Mesodermal cell (in vitro differentiated cells): ENCODE measurements around the gene HMGXB4.

ENCODE experiments used
- H3K27ac ChIP-seq: 2 replicates; pipeline ENCODE4 v1.7.0; 2013; ENCODE audit warnings: mild to moderate bottlenecking, low read depth, low read length, moderate library complexity; ENCODE audit not compliant: severe bottlenecking
- H3K36me3 ChIP-seq: 2 replicates; pipeline ENCODE4 v1.7.1; 2013; ENCODE audit warnings: mild to moderate bottlenecking, low read length, moderate library complexity; ENCODE audit not compliant: control insufficient read depth, insufficient read depth
- H3K4me1 ChIP-seq: one replicate; pipeline ENCODE4 v1.7.1; 2013; ENCODE audit warnings: mild to moderate bottlenecking, low read length; ENCODE audit not compliant: insufficient read depth, control insufficient read depth, poor library complexity, severe bottlenecking
- H3K4me3 ChIP-seq: 2 replicates; pipeline ENCODE4 v1.7.0; 2013; ENCODE audit warnings: low read length, control low read depth, mild to moderate bottlenecking; ENCODE audit not compliant: insufficient read depth, poor library complexity, severe bottlenecking; ENCODE audit errors: extremely low read depth
- H3K9me3 ChIP-seq: 2 replicates; pipeline ENCODE4 v1.7.1; 2013; ENCODE audit warnings: mild to moderate bottlenecking, low read length, moderate library complexity; ENCODE audit not compliant: control insufficient read depth
- WGBS, 2 experiments: methylation state at CpG; one replicate each; pipeline ENCODE4 v1.1.5; 2013; ENCODE audit warnings: missing lambda C conversion rate in 2 of 2; ENCODE audit not compliant: insufficient coverage in 2 of 2; 5-methylcytosine and 5-hydroxymethylcytosine counted together

Gene HMGXB4

GRCh38 chr22:35311551-35311999 is 54.3 kb downstream of the HMGXB4 start:
- Histone ChIP-seq H3K4me3 (no peak overlapping the region), H3K4me1 (peaks cover 22% of the 10 kb centered on the region), H3K9me3 (no peaks in the 10 kb centered on the region), H3K27ac (no peak overlapping the region), H3K36me3 (no peaks in the 10 kb centered on the region)
- WGBS, 2 experiments, result 92 to 93% methylated on average over 8 of the region's 8 CpGs

- Histone ChIP-seq H3K4me1 (peaks cover 20% of the 10 kb centered on the region), H3K4me3 (no peak overlapping the region), H3K36me3 (no peaks in the 10 kb centered on the region), H3K9me3 (no peaks in the 10 kb centered on the region), H3K27ac (peak overlapping the region; percentile 16)
- WGBS, 2 experiments, result 91 to 93% methylated on average over 11 of the region's 13 CpGs
Observed at GRCh38 chr22:35312198-35313059, 55.1 kb downstream of the HMGXB4 start.

DNA sequence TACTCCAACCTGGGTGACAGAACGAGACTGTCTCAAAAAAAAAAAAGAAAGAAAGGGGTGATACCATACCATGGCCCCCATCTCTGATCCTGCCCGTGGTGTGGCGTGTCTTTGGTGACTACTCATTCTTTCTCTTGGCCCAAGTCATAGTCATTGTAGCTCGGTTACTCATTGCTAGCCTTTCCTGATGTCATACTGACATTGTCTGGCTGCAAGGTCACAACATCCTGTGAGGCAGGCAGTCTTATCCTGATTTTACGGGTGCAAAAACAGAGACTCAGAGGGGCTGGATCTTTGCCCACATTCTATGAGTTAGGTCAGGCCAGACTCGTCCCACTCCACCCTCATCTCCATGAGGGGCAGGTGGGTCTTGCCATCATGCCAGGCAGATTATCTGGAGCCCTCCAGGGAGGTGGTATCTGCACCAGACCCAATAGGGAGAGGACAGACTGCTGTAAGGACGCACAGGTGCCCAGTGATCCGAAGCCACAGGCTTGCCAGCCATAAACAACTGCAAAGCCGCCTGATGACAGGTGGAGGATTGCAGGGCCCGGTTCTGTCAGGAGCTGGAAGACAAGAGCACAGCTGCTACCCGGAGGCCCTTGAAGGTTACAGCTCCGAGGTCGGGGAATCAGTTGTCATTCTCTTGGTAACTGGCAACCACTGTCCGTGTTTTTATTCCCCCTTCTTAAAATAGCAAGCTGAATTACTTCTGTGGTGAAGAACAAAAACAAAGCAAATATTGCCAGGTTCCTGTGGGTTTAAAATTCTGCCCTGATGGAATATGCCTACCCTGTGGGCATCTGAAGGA is 56.2 kb downstream of the HMGXB4 start:
- no peaks in the 10 kb centered on the region for H3K36me3 ChIP-seq
- no peak overlapping the region for H3K4me3 ChIP-seq
- peaks cover 20% of the 10 kb centered on the region for H3K4me1 ChIP-seq
- no peaks in the 10 kb centered on the region for H3K9me3 ChIP-seq
- WGBS, 2 experiments, result 92 to 95% methylated on average over 13 to 14 of the region's 14 CpGs
- H3K27ac ChIP-seq, result no peak overlapping the region

GRCh38 chr22:35314161-35314942 is 57.1 kb downstream of the HMGXB4 start:
- Histone ChIP-seq H3K9me3 (no peaks in the 10 kb centered on the region), H3K27ac (no peak overlapping the region), H3K4me1 (peaks cover 20% of the 10 kb centered on the region), H3K4me3 (no peak overlapping the region), H3K36me3 (peaks cover 4% of the 10 kb centered on the region)
- 85% methylated on average over 15 to 16 of the region's 16 CpGs for WGBS, 2 experiments

- WGBS, 2 experiments, result 93% methylated on average over 11 to 12 of the region's 12 CpGs
- Histone ChIP-seq H3K9me3 (no peaks in the 10 kb centered on the region), H3K4me1 (peaks cover 20% of the 10 kb centered on the region), H3K27ac (no peak overlapping the region), H3K4me3 (no peak overlapping the region), H3K36me3 (peaks cover 11% of the 10 kb centered on the region)
Observed at GRCh38 chr22:35315141-35315854, 58.0 kb downstream of the HMGXB4 start.

GRCh38 chr22:35315855-35316745 is 58.8 kb downstream of the HMGXB4 start:
- peaks cover 15% of the 10 kb centered on the region for H3K4me1 ChIP-seq
- H3K36me3 ChIP-seq, result peaks cover 14% of the 10 kb centered on the region
- 90 to 92% methylated on average over 23 to 25 of the region's 27 CpGs for WGBS, 2 experiments
- no peak overlapping the region for H3K27ac ChIP-seq
- no peak overlapping the region for H3K4me3 ChIP-seq
- no peaks in the 10 kb centered on the region for H3K9me3 ChIP-seq

GRCh38 chr22:35316751-35317150 is 59.5 kb downstream of the HMGXB4 start:
- WGBS, 2 experiments, result 89 to 91% methylated on average over 4 to 6 of the region's 7 CpGs
- peaks cover 16% of the 10 kb centered on the region for H3K36me3 ChIP-seq

DNA sequence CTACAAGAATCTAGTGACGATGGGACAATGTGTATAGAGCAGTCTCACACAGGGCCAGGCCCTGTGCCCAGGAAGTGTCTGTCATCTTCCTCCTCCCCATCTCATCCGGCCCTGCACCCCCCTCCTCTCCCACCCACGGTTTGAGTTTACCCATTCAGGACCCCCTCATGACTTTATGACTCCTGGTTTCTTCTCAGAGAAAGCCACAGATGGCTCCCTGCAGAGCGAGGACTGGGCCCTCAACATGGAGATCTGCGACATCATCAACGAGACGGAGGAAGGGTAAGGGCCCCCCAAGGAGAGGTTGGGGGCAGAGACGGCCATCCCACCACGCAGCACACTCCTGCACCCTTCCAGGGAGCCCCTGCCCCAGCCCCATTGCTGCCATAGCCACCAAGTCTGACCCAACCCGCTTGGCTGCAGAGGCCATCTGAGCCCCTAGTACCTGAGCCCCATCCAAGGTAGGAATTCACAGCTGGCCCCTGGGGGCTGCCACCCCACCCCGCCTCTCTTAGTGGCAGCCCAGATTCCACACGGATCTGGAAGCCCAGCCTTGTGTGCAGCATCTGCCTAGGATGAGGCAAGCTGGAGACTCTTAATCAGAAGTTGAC is 60.5 kb downstream of the HMGXB4 start:
- Histone ChIP-seq H3K9me3 (no peaks in the 10 kb centered on the region), H3K36me3 (peaks cover 26% of the 10 kb centered on the region), H3K4me1 (peaks cover 8% of the 10 kb centered on the region), H3K27ac (no peak overlapping the region), H3K4me3 (no peak overlapping the region)
- WGBS, 2 experiments, result 86 to 87% methylated on average over 11 to 12 of the region's 12 CpGs

More at GRCh38 chr22:35316751-35317150, 59.5 kb downstream of the HMGXB4 start:
- Histone ChIP-seq H3K4me1 (peaks cover 11% of the 10 kb centered on the region), H3K9me3 (no peaks in the 10 kb centered on the region), H3K27ac (no peak overlapping the region), H3K4me3 (no peak overlapping the region)
